SIG-M5 treated with dmso at 0.1 percent for 504 hours (cell line): ENCODE data around the gene MANSC4.

Source experiments
- DNase-seq: peaks from one replicate; lab custom pipeline; 2025; ENCODE audit not compliant: unreplicated experiment; lab: John Stamatoyannopoulos, UW

Gene MANSC4

DNA sequence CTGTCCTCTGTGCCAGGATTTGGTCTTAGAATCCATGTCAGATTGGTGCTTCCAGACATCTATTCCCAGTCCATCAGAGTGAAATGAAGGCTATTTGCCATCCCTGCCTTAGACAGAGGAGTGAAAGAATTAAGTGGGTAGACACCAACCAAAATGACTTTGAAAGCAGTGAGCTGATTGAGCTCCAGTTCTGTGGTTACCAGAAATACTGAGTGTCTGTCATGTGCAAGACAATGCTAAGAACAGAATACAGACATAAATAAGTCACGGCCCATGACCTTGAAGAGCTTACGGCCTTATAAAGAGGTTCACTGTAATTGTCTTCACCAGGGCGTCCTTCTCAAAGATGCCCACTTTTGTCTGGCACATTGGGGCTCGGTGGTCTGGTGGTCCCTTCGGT is 21.6 kb upstream of the MANSC4 start:
- no peak for DNase-seq

DNA sequence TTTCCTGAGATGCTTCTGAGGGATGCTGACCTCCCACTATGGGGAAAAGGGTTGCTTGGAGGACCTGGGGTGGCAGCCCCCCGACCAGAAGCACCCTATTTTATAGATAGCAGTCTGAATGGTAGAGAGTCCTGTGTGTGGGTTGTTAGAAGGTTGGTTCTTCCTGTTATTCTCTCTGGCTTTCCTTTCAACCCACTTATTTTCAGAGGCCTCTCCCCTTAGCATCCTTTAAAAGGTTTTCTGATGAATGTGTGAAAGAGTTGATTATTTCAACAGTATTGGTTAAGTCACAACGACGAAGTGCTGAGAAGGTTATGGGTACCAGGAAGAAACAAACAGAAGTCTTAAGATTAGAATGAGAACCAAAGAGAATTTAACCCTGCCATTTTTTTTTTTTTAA is 20.8 kb upstream of the MANSC4 start:
- no peak for DNase-seq

- no peak for DNase-seq
Measured at GRCh38 chr12:27797301-27798025, 17.4 kb upstream of the MANSC4 start.

DNA sequence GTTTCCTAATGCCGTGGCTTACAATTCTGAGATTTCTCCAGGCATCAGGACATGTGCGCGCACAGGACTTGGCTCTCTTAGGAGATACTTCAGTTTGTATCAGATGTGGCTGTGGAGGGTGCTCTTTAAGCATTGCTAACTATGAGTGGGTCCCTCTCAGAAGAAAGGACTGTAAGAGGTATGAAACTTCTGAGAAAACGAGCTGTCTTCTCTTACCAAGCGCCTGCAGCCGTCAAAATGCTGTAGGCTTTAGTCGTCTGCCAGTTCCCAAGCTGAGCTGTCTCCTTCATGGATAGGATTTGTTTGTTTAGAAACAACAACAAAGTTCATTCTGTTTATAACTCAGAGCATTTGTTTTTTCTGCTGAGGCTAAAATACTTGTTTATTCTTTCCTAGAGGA is 16.1 kb upstream of the MANSC4 start:
- no peak for DNase-seq

GRCh38 chr12:27794818-27795584 is 15.0 kb upstream of the MANSC4 start:
- no peak for DNase-seq

DNA sequence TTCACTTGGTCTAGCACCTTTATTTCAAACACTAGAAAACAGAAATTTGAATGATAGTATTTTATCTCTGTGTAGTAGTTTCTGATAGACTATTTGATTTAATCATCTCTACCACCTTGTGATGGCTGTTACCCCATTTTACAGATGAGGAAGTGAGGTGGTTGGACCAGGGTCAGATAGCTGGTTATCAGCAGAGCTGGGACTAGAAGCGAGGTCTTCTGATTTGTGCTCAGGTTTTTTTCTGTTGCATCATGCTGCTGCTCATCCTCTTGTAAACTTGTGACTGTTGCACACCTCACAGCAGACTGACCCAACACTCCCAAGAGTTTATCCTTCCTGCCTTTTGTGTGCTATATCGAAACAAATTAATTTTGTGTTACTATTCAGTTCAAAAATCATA is 10.1 kb upstream of the MANSC4 start:
- no peak for DNase-seq

- DNase-seq, result no peak
Measured at GRCh38 chr12:27787559-27787958, 7.5 kb upstream of the MANSC4 start.

DNA sequence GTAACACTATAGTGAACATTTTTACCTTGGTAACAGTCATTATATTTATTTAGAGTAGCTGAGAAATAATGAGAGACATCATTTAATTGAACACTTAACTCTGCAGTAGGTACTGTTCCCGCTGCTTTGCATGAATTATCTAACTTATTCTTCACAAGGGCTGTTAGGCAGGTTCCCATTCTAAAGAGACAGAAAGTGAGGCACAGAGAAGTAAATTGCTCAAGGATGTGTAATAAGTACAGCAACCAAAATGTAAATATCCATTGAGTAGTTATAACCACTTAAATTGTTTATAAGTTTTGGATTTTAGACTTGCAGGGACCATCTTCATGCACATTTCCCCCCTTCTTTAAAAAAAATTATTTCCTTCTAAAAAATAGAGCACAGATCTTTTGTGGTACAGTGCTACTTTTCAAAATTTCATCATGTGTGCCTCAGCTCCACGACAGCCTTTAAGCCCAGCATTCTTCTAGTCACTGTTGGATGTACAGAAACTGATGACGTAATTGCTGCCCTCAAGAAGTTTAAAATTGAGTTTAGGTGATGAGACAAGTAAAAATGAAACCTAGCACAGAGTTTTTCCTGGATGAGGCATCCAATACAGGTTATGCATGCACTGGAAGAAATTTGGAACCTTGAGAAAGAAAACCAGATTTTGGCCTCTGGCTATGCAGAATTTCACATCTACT is 6.0 kb upstream of the MANSC4 start:
- DNase-seq, result peak; percentile 85

- DNase-seq, result no peak
Measured at GRCh38 chr12:27782481-27782880, 2.4 kb upstream of the MANSC4 start.

DNA sequence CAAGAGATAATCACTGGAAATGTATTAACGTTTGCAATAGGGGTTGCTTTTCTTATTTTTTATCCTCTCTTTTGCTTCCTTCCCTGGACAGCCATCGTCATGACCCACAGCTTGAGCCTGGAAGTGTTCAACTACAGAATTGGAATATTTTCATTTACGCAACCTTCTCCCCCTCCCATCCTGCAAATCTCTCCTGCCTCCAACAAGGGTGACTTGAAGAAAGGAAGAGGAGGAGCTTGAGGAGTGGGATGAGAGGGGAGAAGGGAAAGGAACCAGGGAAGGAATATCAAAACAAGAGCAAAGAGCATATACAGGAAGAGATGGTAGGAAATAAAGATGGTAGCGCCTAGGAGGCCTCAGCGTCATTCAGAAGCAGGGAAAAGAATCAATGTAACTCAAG is 1.6 kb upstream of the MANSC4 start:
- no peak for DNase-seq

- no peak for DNase-seq
Measured at GRCh38 chr12:27780612-27781408, 774 bp upstream of the MANSC4 start.

DNA sequence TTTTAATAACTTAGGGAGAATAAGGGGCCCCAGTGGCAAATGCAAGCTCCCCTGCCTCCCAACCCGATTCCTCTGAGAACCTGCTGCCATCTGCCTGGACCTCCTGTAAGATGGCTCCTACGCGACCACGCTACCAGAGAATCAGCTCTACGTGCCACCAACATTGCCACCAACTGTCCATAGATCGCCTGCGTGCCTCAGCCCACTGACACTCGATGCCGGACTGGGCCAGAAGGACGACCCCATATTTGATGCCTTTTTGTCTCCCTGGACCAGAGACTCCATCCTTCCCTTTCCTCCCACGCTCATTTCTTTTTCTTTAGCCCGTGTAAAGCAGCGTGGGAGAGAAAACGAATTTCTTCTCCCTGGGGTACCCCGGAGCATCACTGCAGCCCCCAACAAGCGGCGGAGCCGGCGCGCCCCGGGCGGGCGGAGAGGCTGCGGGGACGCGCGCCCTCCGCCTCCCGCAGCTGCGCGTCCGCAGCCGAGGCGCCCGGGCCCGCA is 568 bp downstream of the MANSC4 start:
- DNase-seq, result peak; percentile 14

DNA sequence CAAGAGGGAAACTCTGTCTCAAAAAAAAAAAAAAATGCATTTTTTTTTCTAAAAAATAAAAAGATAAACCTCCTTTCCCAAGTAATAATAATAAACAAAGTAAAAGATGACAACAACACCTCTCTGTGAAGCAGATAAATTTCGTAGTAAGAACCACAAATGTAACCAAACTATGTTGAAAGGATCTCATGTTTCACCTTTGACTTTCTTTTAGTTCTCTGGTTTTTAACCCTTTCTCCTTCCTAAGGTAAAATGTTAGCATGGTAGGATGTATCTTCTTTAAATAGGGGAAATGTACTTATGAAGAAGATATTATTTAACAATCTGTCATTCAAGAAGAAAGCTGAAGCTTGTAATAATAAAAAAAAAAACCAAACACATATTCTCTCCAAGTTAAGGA is 1.8 kb downstream of the MANSC4 start:
- DNase-seq, result no peak

DNA sequence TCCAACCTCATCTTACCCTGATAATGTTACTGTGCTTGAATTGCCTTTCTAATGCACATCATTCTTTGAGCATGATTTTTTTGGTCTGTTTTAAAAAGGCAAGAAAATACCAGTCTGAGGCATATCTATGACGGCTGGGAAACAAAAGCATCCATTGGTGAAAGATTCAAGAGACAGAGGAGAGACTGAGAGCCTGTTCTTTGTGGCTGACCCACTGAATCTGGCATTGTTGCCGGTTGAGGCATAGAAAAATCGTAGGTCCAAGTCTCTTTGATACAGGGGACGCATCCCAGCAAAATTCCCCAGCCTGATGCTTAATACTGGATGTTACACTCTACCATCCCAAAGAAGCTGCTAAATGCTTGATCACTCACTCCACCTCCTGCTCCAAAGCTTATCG is 2.9 kb downstream of the MANSC4 start:
- DNase-seq, result no peak

DNA sequence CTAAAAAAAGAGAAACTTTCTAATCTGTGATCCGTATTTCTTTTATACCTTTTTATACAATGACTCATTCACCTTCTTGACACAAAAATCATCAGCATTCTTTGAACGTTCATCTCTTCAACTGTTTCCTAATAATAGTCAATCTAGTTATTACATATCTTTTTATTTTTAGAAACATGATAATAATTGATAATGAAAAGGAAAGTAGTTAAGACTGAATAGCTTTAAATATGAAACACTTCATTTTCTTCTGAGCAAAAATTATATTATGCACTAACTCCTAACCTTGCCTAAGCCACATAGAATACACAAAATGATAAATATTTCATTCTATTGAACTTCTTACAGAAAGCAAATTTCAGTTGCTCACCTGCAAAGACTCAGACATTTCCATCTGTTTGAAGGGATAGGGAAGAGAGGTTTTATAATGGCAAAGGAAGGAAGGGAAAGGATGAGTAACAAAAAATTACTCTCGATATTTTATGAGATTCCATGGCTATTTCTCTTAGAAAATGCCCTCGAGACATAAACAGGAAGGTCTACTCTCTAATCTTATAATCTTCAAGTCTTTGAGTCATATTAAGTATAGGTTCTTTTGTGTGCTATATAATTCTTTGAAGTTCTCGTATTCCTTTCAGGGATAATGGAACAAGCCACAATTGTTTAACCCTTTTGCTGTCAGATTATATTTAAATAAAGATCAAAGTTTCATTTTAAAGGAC is 7.5 kb downstream of the MANSC4 start:
- no peak for DNase-seq

DNA sequence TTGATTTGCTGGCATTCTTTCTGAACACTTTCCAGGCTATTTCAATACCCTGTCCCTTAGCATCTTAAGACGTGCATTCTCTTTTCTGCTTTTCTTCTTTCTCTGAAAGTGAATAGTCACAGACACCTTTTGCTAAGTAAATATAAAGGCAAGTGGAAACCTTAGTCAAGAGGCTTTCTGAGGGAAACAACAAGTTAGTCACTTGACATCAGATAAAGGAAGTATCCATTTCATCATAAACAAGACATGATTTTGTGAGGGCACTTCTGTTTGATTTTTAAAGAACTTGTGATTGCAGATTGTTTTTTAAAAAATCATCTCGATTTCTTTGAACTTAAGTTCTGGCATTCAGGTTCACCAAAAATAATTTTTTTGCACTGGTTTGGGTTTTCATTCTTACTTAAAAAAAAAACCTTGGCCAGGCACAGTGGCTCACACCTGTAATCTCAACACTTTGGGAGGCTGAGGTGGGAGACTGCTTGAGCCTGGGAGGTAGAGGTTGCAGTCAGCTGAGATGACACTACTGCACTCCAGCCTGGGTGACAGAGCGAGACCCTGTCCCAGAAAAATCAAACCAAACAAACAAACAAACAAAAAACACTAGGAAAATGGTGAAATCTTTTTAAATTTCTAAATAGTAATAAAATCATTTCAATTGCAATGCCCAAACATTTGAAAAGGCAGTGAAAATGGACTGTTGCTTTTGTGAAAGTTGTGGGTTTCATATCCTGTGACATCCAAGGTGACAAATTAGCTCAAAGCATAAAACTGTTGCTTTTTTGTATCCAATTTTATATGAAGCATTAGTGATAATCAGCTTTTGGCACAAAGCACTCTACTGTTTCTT is 8.3 kb downstream of the MANSC4 start:
- DNase-seq, result peak; percentile 13

DNA sequence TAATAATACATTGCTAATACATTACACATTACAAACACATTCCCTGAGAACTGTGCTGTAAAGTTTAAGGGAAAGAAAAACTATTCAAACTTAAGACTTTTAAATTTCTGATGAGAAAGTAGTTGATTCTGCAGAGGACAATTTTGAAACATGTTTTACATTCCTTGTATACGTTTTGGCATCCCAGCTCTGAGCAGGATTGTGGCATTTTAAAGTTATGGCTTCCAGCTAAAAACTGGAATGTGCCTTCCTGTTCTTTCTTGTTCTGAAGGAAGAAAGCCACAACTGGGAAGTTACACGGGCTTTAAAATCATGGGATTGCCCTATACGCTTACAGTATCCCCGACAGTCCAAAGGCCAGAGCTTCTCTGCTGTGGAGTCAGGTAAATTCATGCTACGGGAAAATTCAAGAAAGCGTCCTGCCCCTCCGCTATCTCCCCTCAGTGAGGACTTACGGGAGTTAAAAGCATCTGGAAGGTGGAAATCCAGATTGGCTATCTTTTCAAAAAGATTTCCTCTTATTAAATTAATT is 10.8 kb downstream of the MANSC4 start:
- DNase-seq, result no peak

DNA sequence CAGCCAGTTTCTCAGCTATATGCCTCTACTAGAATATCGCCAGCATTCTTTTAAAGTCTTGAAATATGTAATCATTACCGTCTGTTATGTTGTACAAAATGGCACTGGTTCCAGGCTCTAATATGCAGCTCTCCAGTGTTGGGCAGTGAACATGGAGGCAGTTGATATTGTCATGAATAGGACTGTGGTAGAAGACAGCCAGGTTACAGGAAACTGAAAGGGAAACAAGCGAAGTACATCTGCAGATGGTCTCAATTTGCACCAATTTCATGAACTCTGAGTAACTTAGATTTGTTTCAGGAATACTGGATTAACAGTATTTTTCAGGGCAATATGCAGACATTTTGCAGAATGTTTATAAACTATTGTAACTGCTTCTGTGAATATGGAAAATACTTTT is 13.4 kb downstream of the MANSC4 start:
- DNase-seq, result no peak

DNA sequence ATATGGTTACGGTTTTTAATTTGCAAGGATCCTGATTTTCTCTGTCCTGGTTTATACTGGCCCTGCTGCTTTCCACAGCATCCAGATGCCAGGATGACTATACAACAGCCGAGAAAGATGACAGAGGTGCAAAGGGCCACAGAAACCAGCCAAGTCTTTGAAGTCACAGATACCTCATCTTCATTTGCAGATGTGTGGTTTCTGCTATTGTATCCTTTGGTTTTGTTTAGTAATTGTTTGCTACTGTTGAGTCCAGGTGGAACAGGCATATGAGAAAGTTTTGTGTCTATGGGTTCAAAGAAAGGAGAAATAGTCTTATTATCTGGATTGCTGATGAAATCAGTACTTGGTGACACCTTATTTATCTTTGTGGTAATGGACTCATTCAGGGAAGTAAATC is 17.3 kb downstream of the MANSC4 start:
- DNase-seq, result no peak
